GM12874 (cell line): Measurements from ENCODE around the gene GABRP.

Experiments used
- CTCF ChIP-seq: IDR thresholded peaks from 2 replicates; pipeline ENCODE4 v1.5.1; 2011; ENCODE audit warnings: low read depth, mild to moderate bottlenecking, control low read depth, low read length, moderate library complexity; ENCODE audit not compliant: insufficient read depth

GABRP gene

GRCh38 chr5:170832241-170832640 is 48.7 kb downstream of the GABRP start:
- no peak for TF ChIP-seq CTCF

GRCh38 chr5:170836226-170836625 is 52.7 kb downstream of the GABRP start:
- TF ChIP-seq CTCF, result no peak

- no peak for TF ChIP-seq CTCF
These were observed 60.3 kb downstream of the GABRP start for GRCh38 chr5:170843870-170844269.

GRCh38 chr5:170844651-170845050 is 61.1 kb downstream of the GABRP start:
- no peak for TF ChIP-seq CTCF

- TF ChIP-seq CTCF, result no peak
These were observed 62.9 kb downstream of the GABRP start for GRCh38 chr5:170846416-170846815.

- TF ChIP-seq CTCF, result no peak
These were observed 63.3 kb downstream of the GABRP start for GRCh38 chr5:170846846-170847245.

- no peak for TF ChIP-seq CTCF
These were observed 64.5 kb downstream of the GABRP start for GRCh38 chr5:170848033-170848432.

- TF ChIP-seq CTCF, result no peak
These were observed 65.8 kb downstream of the GABRP start for GRCh38 chr5:170849374-170849773.
